HG03064 (cell line): ENCODE measurements around the gene ALOX15B.
"Not testable (repeated sequence)": the region's sequence is repeated elsewhere in the genome, so short reads cannot be mapped to it uniquely, and the experiment has no call there.

ENCODE experiments used
- ATAC-seq: cut with Tn5 transposase; IDR thresholded peaks from one replicate; pipeline ENCODE4 v1.9.1; 2021; ENCODE audit warnings: low read depth; ENCODE audit not compliant: unreplicated experiment

The ALOX15B gene

DNA sequence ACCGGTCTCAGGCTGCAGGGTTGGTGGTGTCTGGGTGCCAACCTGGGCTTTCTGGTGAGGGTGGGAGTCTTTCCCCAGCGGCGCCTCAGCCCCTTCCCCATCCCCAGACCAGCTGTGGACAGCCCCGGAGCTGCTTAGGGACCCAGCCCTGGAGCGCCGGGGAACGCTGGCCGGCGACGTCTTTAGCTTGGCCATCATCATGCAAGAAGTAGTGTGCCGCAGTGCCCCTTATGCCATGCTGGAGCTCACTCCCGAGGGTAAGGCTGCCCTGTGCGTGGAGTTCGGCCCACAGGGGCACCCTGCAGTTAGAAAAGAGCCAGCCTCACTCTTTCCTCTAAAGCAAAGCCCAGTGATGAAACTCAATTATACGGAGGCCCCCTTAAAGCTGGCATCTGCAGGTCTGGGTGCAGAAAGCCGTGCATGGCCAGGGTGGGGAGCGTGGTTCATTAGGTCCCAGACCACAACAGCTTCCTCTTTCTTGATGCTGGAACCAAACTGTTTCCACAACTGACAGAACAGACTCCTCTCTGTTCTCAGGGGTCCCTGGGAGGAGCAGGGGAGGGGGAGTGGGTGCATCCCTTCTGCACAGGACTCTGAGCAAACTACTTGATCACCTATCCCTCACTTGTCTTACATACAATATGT lies 25.7 kb upstream of the ALOX15B start:
- no peak for ATAC-seq

DNA sequence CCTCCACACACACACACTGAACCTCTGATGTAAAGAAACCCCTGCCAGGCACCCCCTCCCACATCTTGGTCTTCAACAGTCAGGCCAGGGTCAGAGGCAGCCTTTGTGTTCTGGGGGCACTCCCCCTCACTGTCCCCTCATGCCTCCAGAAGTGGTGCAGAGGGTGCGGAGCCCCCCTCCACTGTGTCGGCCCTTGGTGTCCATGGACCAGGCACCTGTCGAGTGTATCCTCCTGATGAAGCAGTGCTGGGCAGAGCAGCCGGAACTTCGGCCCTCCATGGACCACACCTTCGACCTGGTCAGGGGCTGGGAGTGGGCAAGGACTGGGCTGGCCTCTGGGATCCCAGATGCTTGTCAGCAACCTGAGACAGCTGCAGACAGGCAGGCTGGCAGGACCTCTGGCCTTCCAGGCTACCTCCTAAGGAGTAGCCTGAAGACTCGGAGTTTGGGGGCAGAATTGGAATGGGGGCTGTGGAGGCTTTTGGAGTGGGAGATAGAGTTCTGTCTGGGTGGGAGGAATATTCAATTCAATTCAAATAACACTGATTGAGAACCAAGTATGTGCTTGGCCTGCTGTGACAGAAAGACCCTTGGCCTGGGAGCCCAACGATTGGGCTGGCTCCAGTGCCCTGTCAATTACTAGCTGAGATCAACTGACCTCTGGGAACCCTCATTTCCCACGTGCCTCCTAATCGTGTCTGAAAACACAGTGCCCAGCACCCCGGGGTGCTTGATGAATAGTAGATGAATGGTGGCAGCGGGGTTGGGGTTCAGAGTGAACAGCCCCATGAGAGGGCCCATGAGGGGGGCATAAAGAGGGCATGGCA lies 24.9 kb upstream of the ALOX15B start:
- no peak for ATAC-seq

GRCh38 chr17:8014558-8014850 lies 24.4 kb upstream of the ALOX15B start:
- no peak for ATAC-seq

DNA sequence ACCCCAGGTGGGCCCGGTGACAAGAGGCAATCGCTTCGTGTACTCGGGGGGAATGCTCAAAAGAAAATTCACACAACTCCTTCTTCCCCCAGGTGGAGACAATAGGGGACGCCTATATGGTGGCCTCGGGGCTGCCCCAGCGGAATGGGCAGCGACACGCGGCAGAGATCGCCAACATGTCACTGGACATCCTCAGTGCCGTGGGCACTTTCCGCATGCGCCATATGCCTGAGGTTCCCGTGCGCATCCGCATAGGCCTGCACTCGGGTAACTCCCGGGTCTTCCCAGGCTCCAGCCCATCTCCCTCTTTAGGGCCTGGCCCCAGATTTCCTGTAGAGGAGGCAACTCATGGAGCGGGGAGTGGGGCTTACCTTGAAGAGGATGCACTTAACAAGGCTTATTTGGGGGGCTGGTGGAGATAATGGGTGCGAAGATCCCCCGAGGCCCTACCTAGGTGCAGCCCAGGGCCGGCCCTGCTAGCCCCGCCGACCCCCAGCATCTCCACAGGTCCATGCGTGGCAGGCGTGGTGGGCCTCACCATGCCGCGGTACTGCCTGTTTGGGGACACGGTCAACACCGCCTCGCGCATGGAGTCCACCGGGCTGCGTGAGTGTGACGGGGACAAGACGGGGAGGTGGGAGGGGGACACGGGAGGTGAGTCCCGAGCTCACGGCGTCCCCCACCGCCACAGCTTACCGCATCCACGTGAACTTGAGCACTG lies 23.5 kb upstream of the ALOX15B start:
- ATAC-seq: no peak

- ATAC-seq: no peak
Observed at GRCh38 chr17:8015957-8016631, 22.8 kb upstream of the ALOX15B start.

- ATAC-seq: no peak
Observed at GRCh38 chr17:8016632-8017424, 22.0 kb upstream of the ALOX15B start.

DNA sequence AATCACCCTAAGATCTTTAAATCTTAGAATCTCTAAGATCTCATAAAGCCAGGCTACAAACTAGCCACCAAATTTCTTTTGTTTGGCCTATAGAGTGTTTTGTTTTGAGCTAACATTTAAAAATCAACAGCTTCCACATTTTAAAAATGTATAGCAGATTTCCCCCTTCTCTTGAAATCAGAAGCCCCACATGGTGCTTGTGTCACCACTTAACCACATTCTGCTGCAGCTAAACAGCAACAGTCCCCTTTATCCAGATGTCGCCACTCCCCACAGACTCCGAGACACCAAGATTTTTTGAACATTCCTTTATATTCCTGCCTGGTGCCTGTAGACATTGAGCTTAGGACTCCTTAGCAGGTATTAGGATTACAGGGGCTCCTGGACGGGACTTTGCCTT lies 20.4 kb upstream of the ALOX15B start:
- ATAC-seq: no peak

GRCh38 chr17:8019166-8019565 lies 19.7 kb upstream of the ALOX15B start:
- no peak for ATAC-seq

DNA sequence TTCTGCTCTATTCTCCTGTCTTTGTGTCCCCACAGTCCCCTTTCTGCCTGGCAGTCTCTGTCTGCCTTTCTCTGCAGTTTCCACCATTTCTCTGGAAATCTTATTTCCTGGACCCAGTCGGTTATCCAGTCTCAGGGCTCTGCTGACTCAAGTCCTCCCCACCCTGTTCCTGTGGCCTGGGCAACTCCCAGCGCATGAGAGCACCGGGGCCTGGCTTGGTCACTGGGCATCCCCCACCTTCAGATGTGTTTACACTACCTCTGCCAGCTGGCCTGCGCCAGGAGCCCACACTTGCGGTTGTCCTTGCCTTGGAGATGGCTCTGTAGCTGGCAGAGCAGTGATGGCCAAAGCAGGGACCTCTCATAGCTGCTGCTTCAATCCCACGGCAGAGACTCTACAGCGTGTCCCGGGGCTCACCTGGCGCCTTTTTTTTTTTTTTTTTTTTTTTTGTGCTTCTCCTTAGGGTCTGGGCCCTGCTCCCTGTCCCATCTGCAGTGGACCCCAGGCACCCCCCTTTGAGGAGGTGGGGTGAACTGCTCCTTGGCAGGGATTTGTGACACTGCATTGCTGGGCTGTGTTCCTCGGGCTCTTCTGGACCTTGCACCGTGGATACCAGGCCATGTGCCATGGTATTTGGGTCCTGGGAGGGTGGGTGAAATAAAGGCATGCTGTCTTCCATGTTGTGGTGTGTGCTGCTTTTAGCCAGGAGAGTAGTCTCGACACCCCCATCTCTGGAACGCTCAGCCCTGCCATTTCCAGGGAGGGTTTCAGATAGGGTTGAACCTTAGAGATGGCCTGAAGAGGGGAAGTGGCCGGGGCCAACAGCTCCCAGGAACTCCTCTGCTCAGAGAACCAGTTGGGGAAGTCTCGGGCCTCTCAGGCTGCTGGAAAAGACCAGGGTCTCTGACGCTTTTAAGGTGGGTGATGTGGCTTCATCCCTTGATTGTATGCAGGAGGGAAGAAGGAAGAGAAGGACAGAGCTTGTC lies 18.9 kb upstream of the ALOX15B start:
- no peak for ATAC-seq

GRCh38 chr17:8020776-8021564 lies 17.9 kb upstream of the ALOX15B start:
- ATAC-seq: no peak

GRCh38 chr17:8021565-8022359 lies 17.1 kb upstream of the ALOX15B start:
- no peak for ATAC-seq

DNA sequence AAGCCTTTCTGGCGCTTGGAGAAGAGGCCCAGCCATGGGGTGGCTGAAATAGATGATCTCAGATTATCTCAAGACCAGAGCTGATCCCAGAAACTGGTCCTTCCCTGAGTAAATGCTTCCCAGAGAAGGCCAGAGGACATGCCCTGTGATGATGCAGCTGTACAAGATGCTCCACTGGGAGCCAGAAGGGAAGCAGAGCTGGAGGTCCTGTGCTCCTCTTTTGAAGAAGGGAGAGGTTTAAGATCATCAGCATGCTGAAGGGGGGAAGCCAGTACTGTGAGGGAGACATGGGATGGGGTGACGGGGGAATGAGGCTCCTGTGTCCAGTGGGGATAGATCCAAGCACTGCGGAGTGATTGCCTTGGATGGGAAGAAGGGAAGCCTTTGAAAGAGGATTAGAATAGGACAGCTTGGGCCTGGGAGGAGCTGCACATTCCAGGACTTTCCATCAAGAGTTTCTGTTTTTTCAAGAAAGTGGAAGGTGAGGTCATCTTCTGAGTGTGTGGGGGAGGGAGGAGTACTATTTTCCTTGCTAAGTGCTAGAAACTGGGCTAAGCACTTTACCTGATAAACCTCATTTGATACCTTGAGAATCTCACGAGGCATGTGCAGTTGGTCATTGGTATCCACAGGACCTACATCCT lies 16.4 kb upstream of the ALOX15B start:
- no peak for ATAC-seq

- not testable (repeated sequence) for ATAC-seq
Observed at GRCh38 chr17:8024161-8024560, 14.7 kb upstream of the ALOX15B start.

DNA sequence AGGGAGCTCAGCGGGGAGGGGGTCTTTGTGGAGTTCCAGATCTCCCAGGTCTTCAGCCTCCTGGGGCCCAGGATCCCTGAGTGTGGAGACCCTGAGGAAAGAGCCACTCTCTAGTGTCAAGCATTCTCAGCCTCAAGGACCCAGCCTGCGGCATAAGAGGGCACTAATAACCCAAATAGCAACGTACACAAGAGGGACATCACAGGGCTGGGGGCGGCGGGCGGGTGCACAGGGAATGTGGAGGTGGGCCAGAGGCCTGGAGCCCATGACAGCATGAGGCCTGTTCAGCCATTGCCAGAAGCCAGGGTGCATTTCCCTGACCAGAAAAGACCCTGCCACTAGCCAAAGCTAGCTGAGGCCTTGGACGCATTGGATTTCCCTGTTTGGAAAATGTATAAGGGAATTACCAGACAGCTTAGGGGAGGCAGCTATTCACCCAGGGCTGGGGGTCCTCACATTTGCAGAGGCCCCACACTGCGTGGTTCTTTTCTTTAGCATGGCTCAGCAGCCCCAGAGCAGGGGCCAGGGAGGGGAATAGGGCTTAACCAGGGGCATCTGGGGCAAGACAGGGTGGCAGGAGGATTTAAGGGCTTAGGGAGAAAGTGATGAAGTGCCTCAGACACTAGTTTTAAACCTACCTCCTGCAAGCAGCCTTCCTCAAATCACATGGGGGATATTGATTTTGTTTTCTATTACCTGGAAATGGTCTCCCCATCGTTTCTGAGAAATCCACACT lies 13.5 kb upstream of the ALOX15B start:
- ATAC-seq: no peak

GRCh38 chr17:8029121-8029520 lies 9.7 kb upstream of the ALOX15B start:
- ATAC-seq: no peak

GRCh38 chr17:8031261-8031661 lies 7.6 kb upstream of the ALOX15B start:
- ATAC-seq: no peak

- no peak for ATAC-seq
Observed at GRCh38 chr17:8031950-8032349, 6.9 kb upstream of the ALOX15B start.
